Epithelial cell of proximal tubule (primary cell): Measurements from ENCODE around the gene CACNA1A. TPM values are rescaled to one million over a fixed set of nuclear protein-coding genes. Genes with fewer than 3 reads are reported as not detected.
"Not testable (repeated sequence)": the region's sequence is repeated elsewhere in the genome, so short reads cannot be mapped to it uniquely, and the experiment has no call there.

Source experiments
- DNase-seq: peaks from one replicate; pipeline ENCODE4 v3.0.0-alpha.2; 2011; ENCODE audit warnings: low read depth
- H3K4me3 ChIP-seq: 2 replicates; pipeline ENCODE4 v1.5.1; 2011; ENCODE audit warnings: low read depth, mild to moderate bottlenecking, low read length
- total RNA-seq: library from RNA; depleted of rRNA; stranded (reverse); fragments of >200 nt; gene quantifications from 2 replicates; pipeline ENCODE4 v1.2.3, GENCODE V29; 2015
- TF ChIP-seq, protein P1 (sequence below): conservative IDR thresholded peaks from 2 replicates; pipeline ENCODE4 v1.5.1; 2012; ENCODE audit warnings: low read depth, mild to moderate bottlenecking, low read length

CACNA1A gene
- total RNA-seq, 1 donor from 2014 or later = 0.98 TPM

DNA sequence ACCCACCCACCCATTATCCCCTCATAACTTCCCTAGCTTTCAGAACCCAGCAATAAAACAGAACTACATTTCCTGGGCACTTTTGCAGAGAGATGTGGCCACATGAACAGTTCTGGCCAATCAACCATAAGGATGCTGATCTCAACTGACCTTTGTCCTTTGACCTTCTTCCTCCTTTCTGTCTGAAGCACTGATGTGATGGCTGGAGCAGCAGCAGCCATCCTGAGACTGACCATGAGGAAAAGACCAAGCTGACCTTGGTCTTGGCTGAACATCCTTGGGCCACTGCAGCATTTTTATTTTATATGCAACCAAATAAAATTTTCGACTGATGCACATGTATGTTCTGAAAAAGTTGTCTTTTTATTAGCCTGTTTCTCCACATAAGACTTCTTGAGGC lies 33.1 kb upstream of the CACNA1A start:
- H3K4me3 ChIP-seq = no peak overlapping the region
- TF ChIP-seq, protein P1, sequence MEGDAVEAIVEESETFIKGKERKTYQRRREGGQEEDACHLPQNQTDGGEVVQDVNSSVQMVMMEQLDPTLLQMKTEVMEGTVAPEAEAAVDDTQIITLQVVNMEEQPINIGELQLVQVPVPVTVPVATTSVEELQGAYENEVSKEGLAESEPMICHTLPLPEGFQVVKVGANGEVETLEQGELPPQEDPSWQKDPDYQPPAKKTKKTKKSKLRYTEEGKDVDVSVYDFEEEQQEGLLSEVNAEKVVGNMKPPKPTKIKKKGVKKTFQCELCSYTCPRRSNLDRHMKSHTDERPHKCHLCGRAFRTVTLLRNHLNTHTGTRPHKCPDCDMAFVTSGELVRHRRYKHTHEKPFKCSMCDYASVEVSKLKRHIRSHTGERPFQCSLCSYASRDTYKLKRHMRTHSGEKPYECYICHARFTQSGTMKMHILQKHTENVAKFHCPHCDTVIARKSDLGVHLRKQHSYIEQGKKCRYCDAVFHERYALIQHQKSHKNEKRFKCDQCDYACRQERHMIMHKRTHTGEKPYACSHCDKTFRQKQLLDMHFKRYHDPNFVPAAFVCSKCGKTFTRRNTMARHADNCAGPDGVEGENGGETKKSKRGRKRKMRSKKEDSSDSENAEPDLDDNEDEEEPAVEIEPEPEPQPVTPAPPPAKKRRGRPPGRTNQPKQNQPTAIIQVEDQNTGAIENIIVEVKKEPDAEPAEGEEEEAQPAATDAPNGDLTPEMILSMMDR = no peak

GRCh38 chr19:13538601-13539253 lies 32.4 kb upstream of the CACNA1A start:
- TF ChIP-seq, protein P1 = no peak
- H3K4me3 ChIP-seq = no peak overlapping the region
- DNase-seq = no peak

More for the DNA sequence above, 33.1 kb upstream of the CACNA1A start:
- DNase-seq = no peak

DNA sequence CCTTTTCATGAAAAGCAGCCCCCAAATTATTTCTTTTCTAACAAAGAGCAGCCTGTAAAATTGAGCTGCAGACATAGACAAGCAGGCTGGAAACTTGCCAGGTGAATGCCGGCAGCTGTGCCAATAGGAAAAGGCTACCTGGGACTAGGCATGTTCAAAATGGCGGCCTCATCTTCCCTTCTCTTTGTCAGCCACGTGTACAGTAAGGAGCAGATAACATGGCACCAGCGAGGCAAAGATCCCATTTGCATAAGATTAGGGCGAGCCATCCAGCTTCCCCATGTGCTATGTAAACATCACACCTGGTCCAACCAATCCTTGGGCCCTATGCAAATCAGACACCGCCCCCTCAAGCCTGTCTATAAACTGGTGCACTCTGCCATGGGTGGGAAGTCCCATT lies 31.2 kb upstream of the CACNA1A start:
- H3K4me3 ChIP-seq = no peak overlapping the region
- TF ChIP-seq, protein P1 = no peak
- no peak for DNase-seq

GRCh38 chr19:13530720-13531119 lies 24.4 kb upstream of the CACNA1A start:
- TF ChIP-seq, protein P1 = no peak
- no peak for DNase-seq
- H3K4me3 ChIP-seq = no peak overlapping the region

GRCh38 chr19:13529721-13530120 lies 23.4 kb upstream of the CACNA1A start:
- not testable (repeated sequence) for DNase-seq, H3K4me3 ChIP-seq

DNA sequence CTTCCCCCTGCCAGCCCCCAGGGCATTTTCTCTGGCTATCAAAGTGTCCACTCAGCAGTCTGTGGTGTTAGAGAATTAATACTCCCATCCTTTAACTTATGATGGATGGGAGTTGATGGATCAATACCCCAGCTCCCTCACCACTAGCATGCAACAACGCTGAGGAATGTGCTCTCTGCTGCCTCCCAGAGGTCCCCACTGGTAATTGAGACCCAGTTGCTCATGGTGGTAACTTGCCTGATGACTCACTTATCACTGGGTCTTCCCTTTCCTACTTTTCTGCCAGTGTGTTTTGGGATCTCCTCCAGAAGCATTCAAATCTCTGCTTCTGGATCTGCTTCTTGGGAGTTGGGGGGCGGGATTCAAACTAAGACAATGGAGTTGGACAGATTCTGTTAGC lies 20.3 kb upstream of the CACNA1A start:
- TF ChIP-seq, protein P1 = peak; percentile 50
- no peak overlapping the region for H3K4me3 ChIP-seq
- DNase-seq = no peak

DNA sequence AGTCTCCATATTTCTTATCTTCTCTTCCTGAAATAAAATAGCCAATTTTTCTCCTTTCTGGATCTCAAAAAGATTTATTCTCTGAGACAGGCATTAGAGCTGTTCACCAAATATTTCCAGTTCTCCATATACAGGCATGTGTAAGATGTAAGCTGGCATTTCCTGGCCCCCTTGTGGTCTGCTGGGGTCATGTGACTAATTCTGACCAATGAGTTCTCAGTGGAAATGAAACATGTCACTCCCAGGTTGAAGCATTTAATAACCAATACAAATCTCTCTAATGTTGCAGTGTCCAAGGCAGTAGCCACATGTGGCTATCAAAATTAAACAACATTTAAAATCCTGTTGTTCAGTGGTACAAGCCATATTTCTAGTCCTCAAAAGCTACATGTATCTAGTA lies 14.8 kb upstream of the CACNA1A start:
- DNase-seq = no peak
- TF ChIP-seq, protein P1 = no peak

More for the DNA sequence above, 14.8 kb upstream of the CACNA1A start:
- no peak overlapping the region for H3K4me3 ChIP-seq
